Motor neuron (in vitro differentiated cells): Measurements from ENCODE around the gene HEATR3. TPM values are rescaled to one million over a fixed set of nuclear protein-coding genes. Genes with fewer than 3 reads are reported as not detected.
A peak's percentile ranks its signal among the peaks of the same experiment; 100 is the strongest.

ENCODE experiments used
- ATAC-seq, 8 experiments: fragments of 200-7000 bp; cut with Tn5 transposase; replicated peaks in 6 of 8; 2 replicates each; pipeline ENCODE4 v1.8.0; 2021; ENCODE audit warnings: mild to moderate bottlenecking in 8 of 8, moderate library complexity in 8 of 8
- H3K27ac ChIP-seq, 2 donors: fragments of 250-450 bp; sonication (Bioruptor Pico); 2 replicates each; pipeline ENCODE4 v1.9.0; 2021; ENCODE audit warnings: antibody characterized with exemption in 2 of 2, mild to moderate bottlenecking in 2 of 2, moderate library complexity in 1 of 2
- H3K4me1 ChIP-seq, 2 donors: fragments of 250-450 bp; sonication (Bioruptor Pico); replicated peaks in 1 of 2; 2 replicates each; pipeline ENCODE4 v1.6.1; 2021; ENCODE audit warnings: antibody characterized with exemption in 2 of 2, mild to moderate bottlenecking in 2 of 2, moderate library complexity in 1 of 2
- H3K4me3 ChIP-seq, 5 donors: fragments of 250-450 bp; sonication (Bioruptor Pico); 2 replicates each; pipeline ENCODE4 v1.9.0; 2021; ENCODE audit warnings: antibody characterized with exemption in 5 of 5, mild to moderate bottlenecking in 5 of 5, moderate library complexity in 4 of 5
- WGBS, 10 experiments: fragments of 450-650 bp; shearing (Covaris generic); methylation state at CpG; one replicate each; pipeline ENCODE4 v1.0.0; 2022; 5-methylcytosine and 5-hydroxymethylcytosine counted together
- in situ Hi-C, 9 experiments: fragments of 400-800 bp; cut with MboI; loops; one replicate each; pipeline ENCODE4 v1.15.0; 2021; ENCODE audit warnings: low sequenced_read_pairs in 9 of 9, low pct_unique_long_range_greater_than_20kb in 2 of 9; ENCODE audit not compliant: unreplicated experiment in 9 of 9
- total RNA-seq, 8 experiments: library from RNA; unstranded; fragments of 300-600 nt; gene quantifications; 2 replicates each; pipeline versions ENCODE4 v1.2.3 to v1.2.4, GENCODE V29; 2022

Gene HEATR3
- total RNA-seq, 8 experiments from 2014 or later: 8.4 to 20.3 (median 13.7) TPM

DNA sequence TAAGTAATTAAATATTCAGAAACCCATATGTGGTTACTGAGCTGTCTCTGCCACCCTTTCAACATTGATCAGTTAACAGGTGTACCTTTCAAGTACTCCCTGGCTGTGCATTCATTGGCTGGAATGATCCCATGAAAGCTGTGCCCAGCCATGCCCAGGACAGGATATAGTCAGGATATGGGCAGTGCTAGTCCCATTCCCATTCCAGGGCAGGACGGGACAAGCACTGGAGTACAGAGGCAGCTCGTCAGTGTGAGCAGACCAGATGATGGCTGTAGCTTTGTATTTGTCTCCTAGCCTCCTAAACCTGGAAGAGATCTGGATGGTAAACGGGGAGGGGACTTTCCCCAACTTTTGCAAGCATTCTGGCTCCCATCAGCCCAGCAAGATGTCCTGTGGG, 22.5 kb downstream of the HEATR3 start:
- no peaks in the 10 kb centered on the region for H3K4me1 ChIP-seq
- no peak for ATAC-seq
- no peak overlapping the region for H3K27ac ChIP-seq
- 93 to 100% (median 100%) methylated on average over 1 to 2 of the region's 3 CpGs; no CpG with 5 or more reads in 7 of the 10 experiments for WGBS, 10 experiments
- H3K4me3 ChIP-seq: no peak overlapping the region
- in situ Hi-C loops: no loop called here

DNA sequence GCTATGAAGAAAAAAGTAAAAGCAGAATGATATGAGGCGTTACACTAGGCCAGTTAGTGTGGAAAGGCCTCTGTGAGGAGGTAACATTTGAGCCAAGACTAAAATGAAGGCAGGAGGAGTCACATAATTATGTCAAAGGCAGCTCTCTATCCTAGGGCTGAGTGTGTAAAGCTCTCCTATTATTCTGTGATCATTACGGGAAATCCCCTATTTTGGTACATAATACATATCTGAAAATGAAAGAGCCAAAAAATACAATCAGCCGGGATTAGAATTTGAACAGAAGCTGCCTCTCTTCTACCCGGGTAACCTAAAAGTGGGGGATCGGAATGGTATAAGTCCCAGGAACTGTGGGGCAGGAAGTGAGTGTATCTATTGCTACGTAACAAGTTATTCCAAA, 27.1 kb downstream of the HEATR3 start:
- in situ Hi-C loops: no loop called here
- no peaks in the 10 kb centered on the region for H3K4me1 ChIP-seq
- ATAC-seq: no peak
- 93 to 100% (median 96%) methylated on average over 1 to 6 of the region's 6 CpGs for WGBS, 10 experiments
- H3K4me3 ChIP-seq: no peak overlapping the region
- H3K27ac ChIP-seq: no peak overlapping the region

DNA sequence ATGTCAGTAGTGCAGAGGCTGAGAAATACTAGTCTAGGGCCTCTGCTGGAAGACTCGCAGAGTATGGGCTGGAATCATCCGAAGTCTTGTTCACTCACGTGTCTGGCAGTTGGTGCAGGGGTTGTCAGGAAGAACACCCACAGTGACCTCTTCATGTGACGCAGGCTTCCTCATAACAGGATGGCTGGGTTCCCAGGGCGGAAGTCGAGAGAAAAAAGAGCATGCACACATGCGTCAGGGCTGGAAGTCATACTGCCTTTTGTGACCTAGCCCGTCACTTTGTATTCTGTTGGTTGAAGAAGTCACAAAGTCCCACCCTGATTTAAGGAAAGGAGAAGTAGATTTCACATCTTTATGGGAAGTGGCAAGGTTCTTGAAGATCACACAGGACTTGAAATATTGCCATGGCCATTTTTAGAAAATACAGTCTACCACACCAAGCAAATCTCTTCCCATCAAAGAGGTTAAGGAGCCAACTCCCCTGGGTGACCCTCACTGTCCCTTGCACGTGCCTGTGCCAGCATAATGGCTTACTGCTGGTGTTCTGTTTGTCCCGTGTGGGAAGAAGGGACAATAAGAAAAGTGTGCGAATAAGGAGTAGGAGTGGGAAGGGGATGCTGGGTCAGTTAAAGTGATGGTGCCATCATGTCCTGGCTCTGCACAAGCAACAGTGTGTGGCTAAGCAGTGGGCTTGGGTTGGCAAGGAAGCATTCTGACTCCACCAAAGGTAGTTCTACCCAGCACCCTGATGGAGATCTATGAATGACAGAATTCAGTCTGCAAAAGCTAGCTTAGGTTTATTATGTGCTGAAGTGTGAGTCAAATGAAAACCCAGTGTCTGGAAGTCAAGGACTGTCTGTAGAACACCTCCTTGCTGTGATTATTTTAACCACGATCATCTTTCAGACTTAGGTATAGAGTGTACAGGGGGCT, 28.1 kb downstream of the HEATR3 start:
- in situ Hi-C loops: no loop called here
- WGBS, 10 experiments: 40 to 100% (median 82%) methylated on average over 1 to 10 of the region's 12 CpGs
- Histone ChIP-seq H3K4me1 (no peaks in the 10 kb centered on the region), H3K4me3 (no peak overlapping the region), H3K27ac (no peak overlapping the region)
- ATAC-seq: peak in 2 of 8 experiments; percentile 28 to 47

DNA sequence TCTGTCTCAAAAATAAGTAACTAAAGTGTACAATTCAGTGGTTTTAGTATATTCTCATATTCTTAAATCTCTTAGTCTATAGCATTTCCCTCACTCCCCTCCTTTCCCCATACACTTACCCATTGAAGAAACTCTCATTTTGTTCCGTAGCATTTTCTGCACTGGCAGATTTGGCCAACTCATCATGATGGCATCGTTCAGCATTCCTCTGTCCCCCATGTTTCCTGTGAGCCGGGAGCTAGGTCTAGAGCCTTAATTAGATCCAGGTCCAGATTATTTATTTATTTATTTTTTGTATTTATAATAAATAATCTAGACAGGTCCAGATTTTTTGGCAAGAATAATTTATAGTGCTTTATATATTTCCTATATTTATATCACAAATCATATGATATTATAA, 31.0 kb downstream of the HEATR3 start:
- in situ Hi-C loops: no loop called here
- WGBS, 10 experiments: 23 to 100% (median 88%) methylated on average over 1 to 3 of the region's 3 CpGs; no CpG with 5 or more reads in 1 of the 10 experiments
- no peak for ATAC-seq

DNA sequence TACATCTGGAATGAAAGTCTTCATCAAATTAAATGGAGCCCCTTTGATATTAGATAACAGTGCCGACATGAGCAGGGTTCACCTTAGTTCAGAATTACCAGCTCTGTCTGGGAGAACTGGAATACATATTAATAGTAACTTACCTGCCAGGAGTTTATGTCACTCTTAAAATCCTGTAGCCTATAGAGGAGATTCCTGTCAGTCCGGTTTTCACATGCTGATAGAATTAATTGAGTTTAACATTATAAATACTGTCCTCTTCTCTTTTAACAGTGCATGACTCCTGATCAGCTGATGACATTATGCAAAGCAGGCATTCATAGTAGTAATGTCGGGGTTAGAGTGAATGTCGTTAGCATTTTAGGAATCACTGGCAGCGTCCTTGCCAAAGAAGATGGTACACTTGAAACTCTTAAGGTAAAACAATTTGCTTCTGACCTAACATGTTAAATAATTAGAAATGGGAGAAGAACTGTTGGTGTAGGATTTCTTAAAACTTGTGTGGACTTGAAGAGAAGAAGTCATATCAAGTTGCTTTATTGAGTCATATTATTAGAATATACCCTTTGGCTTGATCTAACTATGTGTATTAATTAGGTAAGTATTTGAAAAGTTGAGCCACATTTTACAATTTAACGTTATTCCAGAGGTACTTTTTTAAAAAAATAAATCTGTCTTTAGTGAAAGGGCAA, 34.3 kb downstream of the HEATR3 start:
- in situ Hi-C loops: loop anchor here in 1 of 9 experiments (25.0 kb wide), 1 partner anchor 112 kb away; no protein-coding TSS in a partner anchor
- no peaks in the 10 kb centered on the region for H3K4me1 ChIP-seq
- no peak overlapping the region for H3K4me3 ChIP-seq
- peak in 1 of 8 experiments; percentile 7 for ATAC-seq
- H3K27ac ChIP-seq: no peak overlapping the region
- 57 to 100% (median 80%) methylated on average over 1 to 6 of the region's 6 CpGs; no CpG with 5 or more reads in 1 of the 10 experiments for WGBS, 10 experiments

More for the DNA sequence above, 31.0 kb downstream of the HEATR3 start:
- H3K27ac ChIP-seq: no peak overlapping the region
- H3K4me3 ChIP-seq: no peak overlapping the region
- H3K4me1 ChIP-seq: no peaks in the 10 kb centered on the region

DNA sequence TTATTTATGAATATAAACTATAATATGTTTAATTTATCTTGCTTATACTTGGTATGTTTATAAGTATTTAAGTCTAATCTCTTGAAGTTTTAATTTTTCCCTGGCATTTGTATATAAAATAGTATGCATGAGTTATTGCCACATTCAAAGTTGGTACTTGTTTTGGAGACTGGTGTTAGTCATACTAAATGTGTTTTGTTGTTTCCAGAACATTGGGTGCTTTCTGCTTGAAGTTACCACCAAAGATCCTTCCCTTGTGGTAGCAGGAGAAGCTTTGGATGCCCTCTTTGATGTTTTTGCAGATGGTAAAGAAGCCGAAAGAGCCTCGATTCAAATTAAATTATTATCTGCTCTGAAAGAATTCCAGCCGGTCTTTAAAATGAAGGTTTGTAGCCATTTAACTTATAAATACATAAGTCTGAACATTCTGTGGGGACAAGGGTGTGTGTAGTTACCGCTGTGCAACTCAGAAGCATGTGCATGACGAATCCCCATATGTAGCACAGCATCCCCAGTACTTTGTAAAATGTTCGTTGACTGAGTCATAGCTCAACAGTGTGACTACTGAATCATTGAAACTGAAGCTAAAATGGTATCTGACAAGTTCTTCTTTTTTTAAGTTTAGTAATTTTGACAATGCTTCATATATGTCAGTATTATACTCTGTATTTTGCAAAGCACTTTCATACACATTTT, 36.4 kb downstream of the HEATR3 start:
- peak in 2 of 8 experiments; percentile 98 to 99 for ATAC-seq
- Histone ChIP-seq H3K27ac (no peak overlapping the region), H3K4me3 (no peak overlapping the region), H3K4me1 (no peaks in the 10 kb centered on the region)
- whole genome bisulfite sequencing, 10 experiments: 4 to 100% (median 80%) methylated on average over 2 to 6 of the region's 6 CpGs; no CpG with 5 or more reads in 1 of the 10 experiments
- in situ Hi-C loops: loop anchor here in 1 of 9 experiments (25.0 kb wide), 1 partner anchor 110 kb away; no protein-coding TSS in a partner anchor

DNA sequence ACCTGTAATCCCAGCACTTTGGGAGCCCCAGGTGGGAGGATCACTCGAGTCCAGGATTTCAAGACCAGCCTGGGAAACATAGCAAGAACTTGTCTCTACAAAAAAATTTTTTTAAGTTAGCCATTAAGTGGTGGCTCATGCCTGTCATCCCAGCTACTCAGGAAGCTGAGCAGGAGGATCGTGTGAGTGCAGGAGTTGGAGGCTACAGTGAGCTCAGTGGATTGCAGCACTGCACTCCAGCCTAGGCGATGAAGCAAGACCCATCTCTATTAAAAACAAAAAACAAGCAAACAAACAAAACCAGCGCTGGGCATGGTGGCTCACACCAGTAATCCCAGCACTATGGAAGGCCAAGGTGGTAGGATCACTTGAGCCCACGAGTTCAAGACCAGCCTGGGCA, 38.0 kb downstream of the HEATR3 start:
- no peak overlapping the region for H3K4me3 ChIP-seq
- H3K4me1 ChIP-seq: no peaks in the 10 kb centered on the region
- in situ Hi-C loops: loop anchor here in 1 of 9 experiments (25.0 kb wide), 1 partner anchor 109 kb away; no protein-coding TSS in a partner anchor
- ATAC-seq: peak in 1 of 8 experiments; percentile 35
- WGBS, 10 experiments: 86 to 100% (median 93%) methylated on average over 1 to 5 of the region's 5 CpGs; no CpG with 5 or more reads in 3 of the 10 experiments
- no peak overlapping the region for H3K27ac ChIP-seq

DNA sequence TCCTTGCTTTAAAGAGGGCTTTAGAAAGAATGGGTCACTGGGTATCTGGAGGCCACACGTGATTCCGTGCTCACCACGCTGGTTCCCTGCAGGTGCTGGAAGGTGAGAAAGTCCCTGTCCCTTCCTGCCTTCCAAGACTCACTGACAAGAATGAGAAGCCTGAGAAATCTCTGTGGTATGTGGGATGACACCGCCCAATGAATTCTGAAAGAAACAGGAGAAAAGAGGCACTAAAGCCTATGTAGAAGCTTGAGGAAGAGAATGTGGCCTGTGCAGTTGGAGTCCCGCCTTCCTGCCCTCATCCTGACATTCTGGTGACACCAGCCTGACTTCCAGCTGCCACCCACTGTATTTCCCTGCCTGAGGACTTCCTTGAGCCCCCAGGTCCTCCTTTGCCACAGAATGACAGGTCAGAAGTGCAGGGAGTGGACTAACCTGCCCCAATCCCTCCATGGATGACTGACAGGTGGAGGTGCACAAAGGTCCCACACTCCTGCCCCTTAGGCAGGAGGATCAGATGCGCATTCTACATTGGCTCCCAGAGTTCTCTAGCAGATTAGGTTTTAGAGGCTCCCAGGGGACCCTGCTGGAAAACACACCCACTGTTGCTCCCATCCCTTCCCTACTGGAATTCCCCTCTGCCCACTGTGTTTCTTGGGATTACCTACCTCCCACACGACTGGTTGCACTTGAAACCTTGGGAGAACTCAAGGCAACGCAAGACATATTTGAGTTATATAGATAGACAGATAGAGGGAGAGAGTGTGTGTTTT, 48.8 kb downstream of the HEATR3 start:
- no peak overlapping the region for H3K4me3 ChIP-seq
- in situ Hi-C loops: loop anchor here in 1 of 9 experiments (25.0 kb wide), 1 partner anchor 98 kb away; no protein-coding TSS in a partner anchor
- no peaks in the 10 kb centered on the region for H3K4me1 ChIP-seq
- ATAC-seq: peak in 3 of 8 experiments; percentile 13 to 91 (median 78)
- H3K27ac ChIP-seq: no peak overlapping the region
- WGBS, 10 experiments: 31 to 80% (median 74%) methylated on average over 1 to 8 of the region's 8 CpGs; no CpG with 5 or more reads in 2 of the 10 experiments

DNA sequence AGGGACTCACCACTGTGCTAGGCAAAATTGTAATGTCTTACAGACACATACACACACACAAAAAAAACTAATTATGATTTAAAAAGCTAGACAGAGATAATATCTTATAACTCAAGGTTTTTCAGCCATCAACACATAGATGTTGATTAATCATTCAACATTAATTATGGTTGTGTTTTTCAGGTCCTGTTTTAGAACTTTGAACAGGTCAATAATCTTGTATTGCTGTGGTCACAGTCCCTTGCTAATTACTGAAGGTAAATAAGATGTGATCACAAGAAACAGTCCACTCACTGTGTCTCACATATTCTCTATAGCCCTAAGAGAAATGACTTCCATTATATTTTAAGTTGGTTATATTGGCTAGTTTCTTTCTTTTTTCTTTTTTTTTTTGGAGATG, 54.9 kb downstream of the HEATR3 start:
- in situ Hi-C loops: loop anchor here in 1 of 9 experiments (25.0 kb wide), 1 partner anchor 92 kb away; no protein-coding TSS in a partner anchor
- no peak for ATAC-seq
- H3K4me3 ChIP-seq: no peak overlapping the region

DNA sequence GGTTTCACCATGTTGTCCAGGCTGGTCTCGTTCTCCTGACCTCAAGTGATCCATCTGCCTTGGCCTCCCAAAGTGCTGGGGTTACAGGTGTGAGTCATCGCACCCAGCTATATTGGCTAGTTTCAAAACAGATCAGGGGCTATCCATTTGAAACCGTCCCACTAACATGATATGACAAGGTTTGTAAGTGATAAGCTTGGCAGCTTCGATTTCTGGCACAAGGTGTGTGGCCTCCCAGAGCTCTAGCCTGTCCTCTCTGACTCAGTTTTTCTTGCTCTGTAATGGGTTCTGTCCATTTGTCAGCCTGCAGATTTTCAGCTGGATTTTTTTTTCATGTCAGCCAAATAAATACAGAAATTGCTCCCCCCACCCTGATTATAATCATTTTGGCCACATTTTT, 55.5 kb downstream of the HEATR3 start:
- Histone ChIP-seq H3K27ac (no peak overlapping the region), H3K4me1 (no peaks in the 10 kb centered on the region), H3K4me3 (no peak overlapping the region)
- no peak for ATAC-seq
- in situ Hi-C loops: loop anchor here in 1 of 9 experiments (25.0 kb wide), 1 partner anchor 91 kb away; no protein-coding TSS in a partner anchor
- 52 to 100% (median 82%) methylated on average over 1 to 4 of the region's 4 CpGs; no CpG with 5 or more reads in 4 of the 10 experiments for WGBS, 10 experiments

More for the DNA sequence above, 54.9 kb downstream of the HEATR3 start:
- H3K4me1 ChIP-seq: no peaks in the 10 kb centered on the region
- H3K27ac ChIP-seq: no peak overlapping the region

DNA sequence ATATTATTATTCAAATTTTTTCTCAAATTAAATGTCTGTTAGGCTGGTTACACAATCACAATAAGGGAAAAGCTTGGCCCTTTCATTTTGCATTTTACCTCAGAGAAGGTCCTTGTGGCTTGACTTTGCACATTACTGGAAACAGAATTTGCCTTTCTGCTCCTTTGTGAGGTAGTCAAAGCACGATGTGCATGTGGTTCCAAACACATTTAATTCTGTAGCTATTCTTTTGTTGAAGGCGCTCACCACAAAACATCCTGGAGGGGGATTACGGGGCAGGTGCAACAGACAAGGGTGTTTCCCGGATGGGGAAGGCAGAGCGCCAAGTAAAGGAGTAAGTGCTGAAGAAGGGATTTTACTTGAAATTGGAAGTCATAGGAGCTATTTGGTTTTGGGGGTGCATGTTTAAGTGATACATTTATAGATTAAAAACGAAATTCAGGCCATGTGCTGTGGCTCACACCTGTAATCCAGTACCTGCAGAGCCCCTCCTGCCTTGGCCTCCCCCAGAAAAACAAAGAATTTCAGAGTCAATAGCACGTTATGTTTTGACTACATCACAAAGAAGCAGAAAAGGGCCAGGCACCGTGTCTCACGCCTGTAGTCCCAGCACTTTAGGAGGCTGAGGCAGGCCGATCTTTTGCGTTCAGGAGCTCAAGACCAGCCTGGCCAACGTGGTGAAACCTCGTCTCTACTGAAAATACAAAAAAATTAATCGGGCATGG, 56.1 kb downstream of the HEATR3 start:
- ATAC-seq: no peak
- 36 to 80% (median 54%) methylated on average over 2 to 12 of the region's 14 CpGs for WGBS, 10 experiments
- Histone ChIP-seq H3K4me1 (no peaks in the 10 kb centered on the region), H3K4me3 (no peak overlapping the region), H3K27ac (no peak overlapping the region)
- in situ Hi-C loops: loop anchor here in 1 of 9 experiments (25.0 kb wide), 1 partner anchor 90 kb away; no protein-coding TSS in a partner anchor
